Liver (tissue), 9 donors: Measurements from ENCODE around the gene NOP14. TPM values are rescaled to one million over a fixed set of nuclear protein-coding genes. Genes with fewer than 3 reads are reported as not detected.

Experiments
- DNase-seq: peaks from one replicate; pipeline ENCODE4 v3.0.0-alpha.2; 2017; ENCODE audit warnings: low spot score
- H3K27ac ChIP-seq, 2 donors: one replicate each; pipeline ENCODE4 v1.7.0; 2013; ENCODE audit warnings: inconsistent platforms in 2 of 2, low read length in 2 of 2, control low read depth in 1 of 2, low read depth in 1 of 2, mild to moderate bottlenecking in 1 of 2
- H3K27me3 ChIP-seq, 4 donors: one replicate each; pipeline versions ENCODE4 v1.6.1 to v1.7.0; 2013; ENCODE audit warnings: low read length in 3 of 4, inconsistent platforms in 1 of 4, mild to moderate bottlenecking in 1 of 4, moderate library complexity in 1 of 4; ENCODE audit not compliant: control insufficient read depth in 4 of 4, insufficient read depth in 4 of 4
- H3K36me3 ChIP-seq, 4 donors: one replicate each; pipeline versions ENCODE4 v1.6.1 to v1.7.0; 2013; ENCODE audit warnings: low read length in 3 of 4, mild to moderate bottlenecking in 3 of 4, low read depth in 1 of 4, moderate library complexity in 1 of 4; ENCODE audit not compliant: control insufficient read depth in 4 of 4, insufficient read depth in 3 of 4
- H3K4me1 ChIP-seq, 4 donors: one replicate each; pipeline versions ENCODE4 v1.6.1 to v1.7.0; 2013; ENCODE audit warnings: low read length in 3 of 4, mild to moderate bottlenecking in 3 of 4, moderate library complexity in 1 of 4; ENCODE audit not compliant: control insufficient read depth in 4 of 4, insufficient read depth in 4 of 4
- H3K4me3 ChIP-seq, 3 donors: one replicate each; pipeline versions ENCODE4 v1.6.1 to v1.7.0; 2013; ENCODE audit warnings: low read length in 3 of 3, control low read depth in 1 of 3, low read depth in 1 of 3, mild to moderate bottlenecking in 1 of 3
- H3K9ac ChIP-seq, 2 donors: one replicate each; pipeline ENCODE4 v1.7.0; 2013; ENCODE audit warnings: low read length in 2 of 2, mild to moderate bottlenecking in 2 of 2, moderate library complexity in 2 of 2, control low read depth in 1 of 2, low read depth in 1 of 2
- H3K9me3 ChIP-seq, 4 donors: one replicate each; pipeline versions ENCODE4 v1.6.1 to v1.7.0; 2013; ENCODE audit warnings: low read length in 3 of 4; ENCODE audit not compliant: control insufficient read depth in 4 of 4
- EGR1 ChIP-seq, 2 donors: IDR thresholded peaks; 2 replicates each; pipeline ENCODE4 v1.6.1; 2016 to 2018; ENCODE audit warnings: antibody characterized with exemption in 2 of 2, low read depth in 2 of 2
- FOXA1 ChIP-seq: IDR thresholded peaks from 2 replicates; pipeline ENCODE4 v1.6.1; 2016; ENCODE audit warnings: antibody characterized with exemption
- FOXA2 ChIP-seq: IDR thresholded peaks from 2 replicates; pipeline ENCODE4 v1.6.1; 2016; ENCODE audit warnings: antibody characterized with exemption
- GABPA ChIP-seq, 2 donors: IDR thresholded peaks in 1 of 2; conservative IDR thresholded peaks in 1 of 2; 2 replicates each; pipeline ENCODE4 v1.6.1; 2016; ENCODE audit warnings: antibody characterized with exemption in 2 of 2, mild to moderate bottlenecking in 1 of 2, moderate library complexity in 1 of 2
- HNF4A ChIP-seq, 2 donors: conservative IDR thresholded peaks; 2 replicates each; pipeline ENCODE4 v1.6.1; 2016; ENCODE audit warnings: antibody characterized with exemption in 2 of 2, mild to moderate bottlenecking in 2 of 2
- JUND ChIP-seq, 2 donors: IDR thresholded peaks; 2 replicates each; pipeline ENCODE4 v1.6.1; 2016; ENCODE audit warnings: antibody characterized with exemption in 2 of 2
- NR2F2 ChIP-seq: IDR thresholded peaks from 2 replicates; pipeline ENCODE4 v1.6.1; 2016; ENCODE audit warnings: antibody characterized with exemption
- RXRA ChIP-seq, 2 donors: IDR thresholded peaks; 2 replicates each; pipeline ENCODE4 v1.6.1; 2017 to 2018; ENCODE audit warnings: antibody characterized with exemption in 2 of 2, mild to moderate bottlenecking in 1 of 2
- TAF1 ChIP-seq: conservative IDR thresholded peaks from 2 replicates; pipeline ENCODE4 v1.6.1; 2016; ENCODE audit warnings: antibody characterized with exemption, mild to moderate bottlenecking
- YY1 ChIP-seq: IDR thresholded peaks from 2 replicates; pipeline ENCODE4 v1.6.1; 2016; ENCODE audit warnings: antibody characterized with exemption, mild to moderate bottlenecking
- WGBS: extraction: QIAGEN DNeasy Blood & Tissue Kit; methylation state at CpG from one replicate; pipeline ENCODE4 v1.1.7; 2013; 5-methylcytosine and 5-hydroxymethylcytosine counted together
- polyA plus RNA-seq, 2 donors: library from polyadenylated mRNA; stranded (reverse) in 1 of 2; unstranded in 1 of 2; fragments of 200-250 nt in 1 of 2; fragments of >200 nt in 1 of 2; fragmentation: Nextera tagmentation in 1 of 2; extraction: Ambion mirVana in 1 of 2; gene quantifications; one replicate each; pipeline versions ENCODE4 v1.2.1 to v1.2.3, GENCODE V29; 2013 to 2015
- total RNA-seq, 2 donors: library from RNA; depleted of rRNA; stranded (reverse); fragments of >200 nt; gene quantifications; one replicate each; pipeline ENCODE4 v1.2.3, GENCODE V29; 2014
- TF ChIP-seq, protein P1 (sequence below): IDR thresholded peaks from 2 replicates; pipeline ENCODE4 v1.6.1; 2016; ENCODE audit warnings: antibody characterized with exemption
- TF ChIP-seq, protein P2 (sequence below): IDR thresholded peaks from 2 replicates; pipeline ENCODE4 v1.6.1; 2016; ENCODE audit warnings: antibody characterized with exemption
- TF ChIP-seq, protein P3 (sequence below): IDR thresholded peaks from 2 replicates; pipeline ENCODE4 v1.6.1; 2016; ENCODE audit warnings: antibody characterized with exemption, mild to moderate bottlenecking
- TF ChIP-seq, protein P4 (sequence below): fragments of 150-350 bp; IDR thresholded peaks from 2 replicates; pipeline ENCODE4 v1.5.1; 2017; ENCODE audit warnings: improper control_type of control experiment, low read depth, low read length; ENCODE audit not compliant: missing input control
- TF ChIP-seq, protein P5 (sequence below): IDR thresholded peaks from 2 replicates; pipeline ENCODE4 v1.6.1; 2016; ENCODE audit warnings: antibody characterized with exemption
- donor health status: healthy.
- donor health status: healthy.
- donor health status: healthy.
- donor health status: healthy.
- donor health status: healthy.

NOP14 gene
- total and polyA plus RNA-seq, 4 donors, result 10.5 to 22.9 (median 14.4) TPM

DNA sequence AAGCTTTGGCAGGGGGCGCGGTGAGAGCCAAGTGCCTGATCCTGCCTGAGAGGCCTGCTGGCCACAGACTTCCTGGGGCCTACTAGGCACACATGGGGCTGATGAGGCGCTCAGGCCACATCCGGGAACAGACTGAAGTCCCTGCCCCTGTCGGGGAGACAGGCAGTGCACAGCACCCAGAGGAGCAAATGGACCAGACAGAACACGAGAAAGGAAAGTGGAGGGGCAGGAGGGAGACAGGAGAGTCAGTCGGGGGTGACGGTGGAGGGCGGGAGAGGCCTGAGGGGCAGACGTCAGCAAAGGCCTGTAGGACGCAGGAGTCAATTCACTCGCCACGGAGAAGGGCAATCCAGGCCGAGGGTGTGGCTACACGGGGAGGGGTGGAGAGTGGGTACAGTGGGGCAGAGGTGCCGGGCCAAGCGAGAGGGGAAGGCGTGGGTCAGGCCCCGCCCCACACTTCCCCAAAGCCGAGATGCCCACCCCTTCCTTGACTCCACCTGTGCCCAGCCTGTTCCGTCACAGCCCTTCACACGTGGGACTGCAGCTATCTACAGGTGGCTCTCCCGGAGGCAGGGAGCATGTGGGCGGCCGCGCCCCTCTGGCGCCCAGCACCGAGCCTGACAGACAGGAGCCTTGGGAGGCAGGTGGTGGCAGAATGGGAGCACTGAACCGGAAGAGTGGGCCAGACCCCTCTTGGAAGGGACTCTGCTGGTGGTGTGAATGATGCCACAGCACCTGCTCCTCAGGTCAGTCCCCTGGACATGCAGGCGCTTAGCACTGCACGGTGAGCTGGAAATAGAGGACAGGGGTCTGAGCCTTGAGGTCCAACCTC, 20.5 kb downstream of the NOP14 start:
- 82% methylated on average over 31 of the region's 31 CpGs for WGBS
- TF ChIP-seq, protein P1, sequence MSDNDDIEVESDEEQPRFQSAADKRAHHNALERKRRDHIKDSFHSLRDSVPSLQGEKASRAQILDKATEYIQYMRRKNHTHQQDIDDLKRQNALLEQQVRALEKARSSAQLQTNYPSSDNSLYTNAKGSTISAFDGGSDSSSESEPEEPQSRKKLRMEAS, result no peak
- TF ChIP-seq GABPA (IDR thresholded peaks at IDR 0.05 in 1 of 2, conservative IDR thresholded peaks at IDR 0.05 in 1 of 2), result no peak
- TF ChIP-seq, protein P2, sequence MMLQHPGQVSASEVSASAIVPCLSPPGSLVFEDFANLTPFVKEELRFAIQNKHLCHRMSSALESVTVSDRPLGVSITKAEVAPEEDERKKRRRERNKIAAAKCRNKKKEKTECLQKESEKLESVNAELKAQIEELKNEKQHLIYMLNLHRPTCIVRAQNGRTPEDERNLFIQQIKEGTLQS, result no peak
- TF ChIP-seq RXRA (IDR thresholded peaks at IDR 0.05), result no peak
- no peak for TF ChIP-seq JUND (IDR thresholded peaks at IDR 0.05)
- TF ChIP-seq, protein P3, sequence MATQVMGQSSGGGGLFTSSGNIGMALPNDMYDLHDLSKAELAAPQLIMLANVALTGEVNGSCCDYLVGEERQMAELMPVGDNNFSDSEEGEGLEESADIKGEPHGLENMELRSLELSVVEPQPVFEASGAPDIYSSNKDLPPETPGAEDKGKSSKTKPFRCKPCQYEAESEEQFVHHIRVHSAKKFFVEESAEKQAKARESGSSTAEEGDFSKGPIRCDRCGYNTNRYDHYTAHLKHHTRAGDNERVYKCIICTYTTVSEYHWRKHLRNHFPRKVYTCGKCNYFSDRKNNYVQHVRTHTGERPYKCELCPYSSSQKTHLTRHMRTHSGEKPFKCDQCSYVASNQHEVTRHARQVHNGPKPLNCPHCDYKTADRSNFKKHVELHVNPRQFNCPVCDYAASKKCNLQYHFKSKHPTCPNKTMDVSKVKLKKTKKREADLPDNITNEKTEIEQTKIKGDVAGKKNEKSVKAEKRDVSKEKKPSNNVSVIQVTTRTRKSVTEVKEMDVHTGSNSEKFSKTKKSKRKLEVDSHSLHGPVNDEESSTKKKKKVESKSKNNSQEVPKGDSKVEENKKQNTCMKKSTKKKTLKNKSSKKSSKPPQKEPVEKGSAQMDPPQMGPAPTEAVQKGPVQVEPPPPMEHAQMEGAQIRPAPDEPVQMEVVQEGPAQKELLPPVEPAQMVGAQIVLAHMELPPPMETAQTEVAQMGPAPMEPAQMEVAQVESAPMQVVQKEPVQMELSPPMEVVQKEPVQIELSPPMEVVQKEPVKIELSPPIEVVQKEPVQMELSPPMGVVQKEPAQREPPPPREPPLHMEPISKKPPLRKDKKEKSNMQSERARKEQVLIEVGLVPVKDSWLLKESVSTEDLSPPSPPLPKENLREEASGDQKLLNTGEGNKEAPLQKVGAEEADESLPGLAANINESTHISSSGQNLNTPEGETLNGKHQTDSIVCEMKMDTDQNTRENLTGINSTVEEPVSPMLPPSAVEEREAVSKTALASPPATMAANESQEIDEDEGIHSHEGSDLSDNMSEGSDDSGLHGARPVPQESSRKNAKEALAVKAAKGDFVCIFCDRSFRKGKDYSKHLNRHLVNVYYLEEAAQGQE, result no peak
- TF ChIP-seq TAF1, result no peak
- no peak for TF ChIP-seq EGR1 (IDR thresholded peaks at IDR 0.05; ENCODE audit: low read depth in 2 of 2)
- no peak for TF ChIP-seq HNF4A (conservative IDR thresholded peaks at IDR 0.05)
- TF ChIP-seq NR2F2, result no peak
- no peak for TF ChIP-seq FOXA1
- TF ChIP-seq, protein P4, sequence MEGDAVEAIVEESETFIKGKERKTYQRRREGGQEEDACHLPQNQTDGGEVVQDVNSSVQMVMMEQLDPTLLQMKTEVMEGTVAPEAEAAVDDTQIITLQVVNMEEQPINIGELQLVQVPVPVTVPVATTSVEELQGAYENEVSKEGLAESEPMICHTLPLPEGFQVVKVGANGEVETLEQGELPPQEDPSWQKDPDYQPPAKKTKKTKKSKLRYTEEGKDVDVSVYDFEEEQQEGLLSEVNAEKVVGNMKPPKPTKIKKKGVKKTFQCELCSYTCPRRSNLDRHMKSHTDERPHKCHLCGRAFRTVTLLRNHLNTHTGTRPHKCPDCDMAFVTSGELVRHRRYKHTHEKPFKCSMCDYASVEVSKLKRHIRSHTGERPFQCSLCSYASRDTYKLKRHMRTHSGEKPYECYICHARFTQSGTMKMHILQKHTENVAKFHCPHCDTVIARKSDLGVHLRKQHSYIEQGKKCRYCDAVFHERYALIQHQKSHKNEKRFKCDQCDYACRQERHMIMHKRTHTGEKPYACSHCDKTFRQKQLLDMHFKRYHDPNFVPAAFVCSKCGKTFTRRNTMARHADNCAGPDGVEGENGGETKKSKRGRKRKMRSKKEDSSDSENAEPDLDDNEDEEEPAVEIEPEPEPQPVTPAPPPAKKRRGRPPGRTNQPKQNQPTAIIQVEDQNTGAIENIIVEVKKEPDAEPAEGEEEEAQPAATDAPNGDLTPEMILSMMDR, result no peak
- no peak for TF ChIP-seq YY1
- TF ChIP-seq FOXA2, result no peak
- TF ChIP-seq, protein P5, sequence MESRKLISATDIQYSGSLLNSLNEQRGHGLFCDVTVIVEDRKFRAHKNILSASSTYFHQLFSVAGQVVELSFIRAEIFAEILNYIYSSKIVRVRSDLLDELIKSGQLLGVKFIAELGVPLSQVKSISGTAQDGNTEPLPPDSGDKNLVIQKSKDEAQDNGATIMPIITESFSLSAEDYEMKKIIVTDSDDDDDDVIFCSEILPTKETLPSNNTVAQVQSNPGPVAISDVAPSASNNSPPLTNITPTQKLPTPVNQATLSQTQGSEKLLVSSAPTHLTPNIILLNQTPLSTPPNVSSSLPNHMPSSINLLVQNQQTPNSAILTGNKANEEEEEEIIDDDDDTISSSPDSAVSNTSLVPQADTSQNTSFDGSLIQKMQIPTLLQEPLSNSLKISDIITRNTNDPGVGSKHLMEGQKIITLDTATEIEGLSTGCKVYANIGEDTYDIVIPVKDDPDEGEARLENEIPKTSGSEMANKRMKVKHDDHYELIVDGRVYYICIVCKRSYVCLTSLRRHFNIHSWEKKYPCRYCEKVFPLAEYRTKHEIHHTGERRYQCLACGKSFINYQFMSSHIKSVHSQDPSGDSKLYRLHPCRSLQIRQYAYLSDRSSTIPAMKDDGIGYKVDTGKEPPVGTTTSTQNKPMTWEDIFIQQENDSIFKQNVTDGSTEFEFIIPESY, result no peak
- Histone ChIP-seq H3K4me1 (peaks cover 8 to 18% (median 15%) of the 10 kb centered on the region in 4 donors), H3K9ac (no peak overlapping the region), H3K27me3 (no peaks in the 10 kb centered on the region), H3K9me3 (no peaks in the 10 kb centered on the region), H3K36me3 (peaks cover 34 to 80% (median 46%) of the 10 kb centered on the region in 4 donors), H3K4me3 (no peak overlapping the region), H3K27ac (no peak overlapping the region)
- no peak for DNase-seq
